ENCODE results near the gene TSPAN18. TPM values are rescaled to one million over a fixed set of nuclear protein-coding genes. Genes with fewer than 3 reads are reported as not detected.

The TSPAN18 gene
- total RNA-seq, 1 donor from 2014 or later = 31.7 TPM

- H3K9ac ChIP-seq (ENCODE audit: low read length) = no peak overlapping the region
- Mint-ChIP-seq H3K9me3 (ENCODE audit: unreplicated experiment) (peaks cover 2% of the 10 kb centered on the region), H3K27me3 (ENCODE audit: low read depth, unreplicated experiment) (peaks cover 42% of the 10 kb centered on the region), H3K4me3 (ENCODE audit: unreplicated experiment) (no peak overlapping the region), H3K36me3 (ENCODE audit: low read depth, unreplicated experiment) (peaks cover 18% of the 10 kb centered on the region), H3K4me1 (ENCODE audit: low read depth, unreplicated experiment) (peaks cover 3% of the 10 kb centered on the region), H3K27ac (ENCODE audit: unreplicated experiment) (no peak overlapping the region)
- no peaks in the 10 kb centered on the region for H3K4me1 ChIP-seq (ENCODE audit: insufficient read depth, low read length)
- peaks cover 6% of the 10 kb centered on the region for H3K27me3 ChIP-seq (ENCODE audit: insufficient read depth, low read length)
- H3K4me3 ChIP-seq (ENCODE audit: insufficient read depth, low read depth, low read length) = no peak overlapping the region
- DNase-seq (ENCODE audit: low read depth) = no peak
- H3K36me3 ChIP-seq (ENCODE audit: insufficient read depth, low read length) = no peaks in the 10 kb centered on the region
- H3K4me2 ChIP-seq (ENCODE audit: low read length) = no peak overlapping the region
- H2AFZ ChIP-seq (ENCODE audit: low read depth, low read length) = no peak overlapping the region
- no peak for TF ChIP-seq CTCF (IDR thresholded peaks at IDR 0.05; ENCODE audit: insufficient read depth, low read depth, low read length)
- TF ChIP-seq EZH2 (IDR thresholded peaks at IDR 0.05; ENCODE audit: insufficient read depth, low read length) = no peak
- H4K20me1 ChIP-seq (ENCODE audit: insufficient read depth, low read length) = no peaks in the 10 kb centered on the region
- FAIRE-seq = no peak
- H3K79me2 ChIP-seq (ENCODE audit: insufficient read depth, low read length) = no peaks in the 10 kb centered on the region
- H3K27ac ChIP-seq (ENCODE audit: low read depth, low read length) = no peak overlapping the region
- no peaks in the 10 kb centered on the region for H3K9me3 ChIP-seq (ENCODE audit: insufficient read depth, low read depth, low read length)
These were observed 188.9 kb downstream of the TSPAN18 start for GRCh38 chr11:44915621-44916020.

- Mint-ChIP-seq H3K9me3 (ENCODE audit: unreplicated experiment) (peaks cover 2% of the 10 kb centered on the region), H3K36me3 (ENCODE audit: low read depth, unreplicated experiment) (peaks cover 17% of the 10 kb centered on the region), H3K4me3 (ENCODE audit: unreplicated experiment) (no peak overlapping the region), H3K4me1 (ENCODE audit: low read depth, unreplicated experiment) (peaks cover 3% of the 10 kb centered on the region), H3K27ac (ENCODE audit: unreplicated experiment) (no peak overlapping the region), H3K27me3 (ENCODE audit: low read depth, unreplicated experiment) (peaks cover 40% of the 10 kb centered on the region)
- DNase-seq (ENCODE audit: low read depth) (no peak), FAIRE-seq (no peak)
- Histone ChIP-seq H3K36me3 (ENCODE audit: insufficient read depth, low read length) (no peaks in the 10 kb centered on the region), H3K4me3 (ENCODE audit: insufficient read depth, low read depth, low read length) (no peak overlapping the region), H3K9ac (ENCODE audit: low read length) (no peak overlapping the region), H3K9me3 (ENCODE audit: insufficient read depth, low read depth, low read length) (no peaks in the 10 kb centered on the region), H4K20me1 (ENCODE audit: insufficient read depth, low read length) (no peaks in the 10 kb centered on the region), H2AFZ (ENCODE audit: low read depth, low read length) (no peak overlapping the region), H3K4me1 (ENCODE audit: insufficient read depth, low read length) (no peaks in the 10 kb centered on the region), H3K27me3 (ENCODE audit: insufficient read depth, low read length) (peaks cover 6% of the 10 kb centered on the region), H3K4me2 (ENCODE audit: low read length) (no peak overlapping the region), H3K27ac (ENCODE audit: low read depth, low read length) (no peak overlapping the region), H3K79me2 (ENCODE audit: insufficient read depth, low read length) (no peaks in the 10 kb centered on the region)
- TF ChIP-seq CTCF (IDR thresholded peaks at IDR 0.05; ENCODE audit: insufficient read depth, low read depth, low read length) (no peak), EZH2 (IDR thresholded peaks at IDR 0.05; ENCODE audit: insufficient read depth, low read length) (no peak)
These were observed 189.6 kb downstream of the TSPAN18 start for GRCh38 chr11:44916331-44916730.

- Mint-ChIP-seq H3K4me1 (ENCODE audit: low read depth, unreplicated experiment) (peaks cover 2% of the 10 kb centered on the region), H3K9me3 (ENCODE audit: unreplicated experiment) (peaks cover 2% of the 10 kb centered on the region), H3K27ac (ENCODE audit: unreplicated experiment) (no peak overlapping the region), H3K27me3 (ENCODE audit: low read depth, unreplicated experiment) (peaks cover 46% of the 10 kb centered on the region), H3K4me3 (ENCODE audit: unreplicated experiment) (no peak overlapping the region), H3K36me3 (ENCODE audit: low read depth, unreplicated experiment) (peaks cover 17% of the 10 kb centered on the region)
- TF ChIP-seq EZH2 (IDR thresholded peaks at IDR 0.05; ENCODE audit: insufficient read depth, low read length) (no peak), CTCF (IDR thresholded peaks at IDR 0.05; ENCODE audit: insufficient read depth, low read depth, low read length) (no peak)
- FAIRE-seq = no peak
- Histone ChIP-seq H3K4me2 (ENCODE audit: low read length) (no peak overlapping the region), H3K36me3 (ENCODE audit: insufficient read depth, low read length) (no peaks in the 10 kb centered on the region), H3K27ac (ENCODE audit: low read depth, low read length) (no peak overlapping the region), H4K20me1 (ENCODE audit: insufficient read depth, low read length) (no peaks in the 10 kb centered on the region), H3K79me2 (ENCODE audit: insufficient read depth, low read length) (no peaks in the 10 kb centered on the region), H3K27me3 (ENCODE audit: insufficient read depth, low read length) (peaks cover 8% of the 10 kb centered on the region), H3K4me3 (ENCODE audit: insufficient read depth, low read depth, low read length) (no peak overlapping the region), H3K4me1 (ENCODE audit: insufficient read depth, low read length) (no peaks in the 10 kb centered on the region), H2AFZ (ENCODE audit: low read depth, low read length) (no peak overlapping the region), H3K9me3 (ENCODE audit: insufficient read depth, low read depth, low read length) (no peaks in the 10 kb centered on the region), H3K9ac (ENCODE audit: low read length) (no peak overlapping the region)
- DNase-seq (ENCODE audit: low read depth) = no peak
These were observed 190.1 kb downstream of the TSPAN18 start for GRCh38 chr11:44916801-44917385.
